Stimulated activated CD4-positive, alpha-beta T cell treated with anti-CD3 and anti-CD28 coated beads, Interleukin-4, amount 100 ng/mL, for 1 hour (primary cell): ENCODE results near the gene ZFP36.

ENCODE experiments used
- DNase-seq: peaks from one replicate; pipeline ENCODE4 v3.0.0-alpha.2; 2020

The ZFP36 gene

DNA sequence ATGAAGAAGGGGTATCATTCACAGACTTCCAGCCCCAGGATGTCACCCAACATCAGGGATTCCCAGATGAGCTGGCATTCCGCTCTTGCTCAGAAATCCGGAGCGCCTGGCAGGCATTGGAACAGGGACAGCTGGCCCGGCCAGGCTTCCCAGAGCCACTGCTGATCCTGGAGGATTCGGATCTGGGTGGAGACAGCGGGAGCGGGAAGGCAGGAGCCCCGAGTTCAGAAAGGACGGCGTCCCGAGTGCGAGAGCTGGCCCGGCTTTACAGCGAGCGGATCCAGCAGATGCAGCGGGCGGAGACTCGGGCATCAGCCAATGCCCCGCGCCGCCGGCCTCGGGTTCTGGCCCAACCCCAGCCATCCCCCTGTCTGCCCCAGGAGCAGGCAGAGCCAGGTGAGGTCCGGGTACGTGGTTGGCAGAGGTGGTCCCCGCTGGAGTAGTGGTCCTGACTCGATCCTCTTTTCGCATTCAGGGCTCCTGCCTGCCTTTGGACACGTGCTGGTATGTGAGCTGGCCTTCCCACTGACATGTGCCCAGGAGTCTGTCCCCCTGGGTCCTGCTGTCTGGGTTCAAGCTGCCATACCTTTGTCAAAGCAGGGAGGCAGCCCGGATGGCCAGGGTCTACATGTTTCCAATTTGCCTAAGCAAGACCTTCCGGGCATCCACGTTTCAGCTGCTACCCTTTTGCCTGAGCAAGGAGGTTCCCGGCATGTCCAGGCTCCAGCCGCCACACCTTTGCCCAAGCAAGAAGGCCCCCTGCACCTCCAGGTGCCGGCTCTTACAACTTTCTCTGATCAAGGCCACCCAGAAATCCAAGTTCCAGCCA lies 16.8 kb downstream of the ZFP36 start:
- DNase-seq, result no peak

DNA sequence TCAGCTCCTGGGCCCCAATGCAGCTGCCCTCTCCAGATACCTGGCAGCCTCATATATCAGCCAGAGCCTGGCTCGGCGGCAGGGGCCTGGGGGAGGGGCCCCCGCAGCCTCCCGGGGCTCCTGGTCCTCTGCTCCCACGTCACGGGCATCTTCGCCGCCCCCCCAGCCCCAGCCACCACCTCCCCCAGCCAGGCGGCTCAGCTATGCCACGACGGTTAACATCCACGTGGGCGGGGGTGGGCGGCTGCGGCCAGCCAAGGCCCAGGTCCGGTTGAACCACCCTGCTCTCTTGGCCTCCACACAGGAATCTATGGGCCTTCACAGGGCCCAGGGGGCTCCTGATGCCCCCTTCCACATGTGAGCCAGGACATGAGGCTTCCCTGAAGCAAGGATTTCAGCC lies 18.3 kb downstream of the ZFP36 start:
- no peak for DNase-seq

DNA sequence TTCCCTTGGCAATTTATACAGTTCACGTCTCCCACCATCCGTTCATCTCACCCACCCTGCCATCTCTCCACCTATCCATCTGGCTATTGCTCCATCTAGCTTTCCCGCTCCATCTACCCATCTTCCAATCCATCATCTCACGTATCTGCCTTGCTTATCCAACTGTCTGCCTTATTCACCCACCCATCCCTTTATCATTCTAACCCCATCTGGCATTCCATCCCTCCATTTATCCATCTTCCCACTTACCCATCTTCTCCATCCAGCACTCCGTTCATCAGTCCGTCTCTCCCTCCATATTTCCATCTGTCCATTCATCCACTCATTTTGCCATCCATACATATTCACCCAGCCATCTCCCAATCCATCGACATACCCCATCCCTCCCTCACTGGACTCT lies 19.1 kb downstream of the ZFP36 start:
- no peak for DNase-seq

- no peak for DNase-seq
Measured at GRCh38 chr19:39426170-39426569, 19.5 kb downstream of the ZFP36 start.

- no peak for DNase-seq
Measured at GRCh38 chr19:39427707-39428106, 21.1 kb downstream of the ZFP36 start.

GRCh38 chr19:39428283-39429112 lies 21.9 kb downstream of the ZFP36 start:
- no peak for DNase-seq

DNA sequence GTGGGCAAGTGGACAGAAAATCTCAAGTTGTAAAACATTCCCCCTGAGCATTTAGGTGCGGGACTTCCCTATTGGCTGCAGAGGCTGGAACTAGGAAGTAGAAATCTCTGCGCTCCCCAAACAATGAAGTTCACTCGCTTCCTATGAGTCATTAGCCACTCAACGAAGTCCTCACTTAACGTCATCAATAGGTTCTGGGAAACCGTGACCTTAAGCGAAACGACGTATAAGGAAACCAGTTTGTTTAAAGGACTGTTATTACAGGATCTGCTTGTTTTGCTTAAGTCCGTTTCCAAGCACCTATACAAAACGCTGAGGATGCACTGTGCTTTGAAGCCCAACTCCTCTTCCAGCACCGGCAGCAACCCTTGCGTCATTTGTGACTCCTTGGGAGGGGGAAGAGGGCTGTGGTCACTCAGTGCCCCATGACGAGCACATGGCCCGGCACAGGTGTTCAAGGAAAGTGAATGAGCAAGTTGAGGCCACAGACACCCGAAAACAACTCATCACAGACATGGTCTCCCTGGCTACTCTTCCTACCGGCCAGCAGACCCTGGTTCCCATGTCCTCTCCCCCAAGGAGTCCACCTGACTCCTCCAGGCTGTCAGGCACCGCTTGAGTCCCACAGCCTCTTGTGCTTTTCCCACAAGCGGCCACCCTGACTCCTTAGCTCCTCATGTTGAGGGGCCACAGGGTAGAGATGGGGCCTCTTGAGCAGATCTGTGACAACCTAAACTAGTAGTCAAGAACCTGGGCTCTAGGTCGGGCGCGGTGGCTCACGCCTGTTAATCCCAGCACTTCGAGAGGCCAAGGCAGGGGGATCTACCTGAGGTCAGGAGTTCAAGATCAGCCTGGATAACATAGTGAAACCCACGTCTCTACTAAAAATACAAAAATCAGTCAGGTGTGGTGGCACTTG lies 24.3 kb downstream of the ZFP36 start:
- peak; percentile 39 for DNase-seq

DNA sequence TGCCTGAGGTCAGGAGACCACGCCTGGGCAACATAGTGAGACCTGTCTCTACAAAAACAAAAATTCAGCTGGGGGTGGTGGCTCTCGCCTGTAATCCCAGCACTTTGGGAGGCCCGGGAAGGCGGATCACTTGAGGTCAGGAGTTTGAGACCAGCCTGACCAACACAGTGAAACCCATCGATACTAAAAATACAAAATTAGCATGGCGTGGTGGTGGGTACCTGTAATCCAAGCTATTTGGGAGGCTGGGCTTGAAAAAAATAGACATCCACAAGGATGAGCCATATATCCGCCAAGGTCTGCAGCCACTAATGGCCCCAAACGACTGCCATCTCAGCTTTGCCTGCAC lies 26.0 kb downstream of the ZFP36 start:
- no peak for DNase-seq

DNA sequence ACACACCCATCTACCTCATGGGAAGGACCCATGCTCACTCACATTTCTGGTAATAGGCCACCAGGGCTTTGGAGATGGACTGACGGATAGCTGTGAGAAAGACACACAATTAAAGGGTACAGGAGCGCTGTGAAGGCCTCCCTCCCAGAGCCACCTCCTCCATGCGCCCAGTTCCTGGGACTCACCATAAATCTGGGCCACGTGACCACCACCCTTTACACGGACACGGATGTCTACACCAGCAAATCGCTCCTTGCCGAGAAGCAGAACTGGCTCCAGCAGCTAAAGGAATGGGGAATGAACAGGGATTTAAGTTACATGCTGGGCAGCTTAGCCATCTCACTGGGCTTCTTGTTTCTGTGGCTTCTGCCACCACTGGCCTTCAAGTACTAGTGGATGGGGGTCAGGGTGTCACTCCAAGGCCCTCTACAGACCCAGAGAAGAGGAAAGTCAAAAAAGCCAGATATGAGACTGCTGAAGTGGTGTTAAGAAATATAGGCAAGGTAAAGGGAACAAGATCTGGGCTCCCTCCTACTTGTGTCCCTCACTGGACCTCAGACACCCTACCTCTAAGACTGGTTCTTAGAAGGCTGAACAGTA lies 26.9 kb downstream of the ZFP36 start:
- DNase-seq, result no peak

DNA sequence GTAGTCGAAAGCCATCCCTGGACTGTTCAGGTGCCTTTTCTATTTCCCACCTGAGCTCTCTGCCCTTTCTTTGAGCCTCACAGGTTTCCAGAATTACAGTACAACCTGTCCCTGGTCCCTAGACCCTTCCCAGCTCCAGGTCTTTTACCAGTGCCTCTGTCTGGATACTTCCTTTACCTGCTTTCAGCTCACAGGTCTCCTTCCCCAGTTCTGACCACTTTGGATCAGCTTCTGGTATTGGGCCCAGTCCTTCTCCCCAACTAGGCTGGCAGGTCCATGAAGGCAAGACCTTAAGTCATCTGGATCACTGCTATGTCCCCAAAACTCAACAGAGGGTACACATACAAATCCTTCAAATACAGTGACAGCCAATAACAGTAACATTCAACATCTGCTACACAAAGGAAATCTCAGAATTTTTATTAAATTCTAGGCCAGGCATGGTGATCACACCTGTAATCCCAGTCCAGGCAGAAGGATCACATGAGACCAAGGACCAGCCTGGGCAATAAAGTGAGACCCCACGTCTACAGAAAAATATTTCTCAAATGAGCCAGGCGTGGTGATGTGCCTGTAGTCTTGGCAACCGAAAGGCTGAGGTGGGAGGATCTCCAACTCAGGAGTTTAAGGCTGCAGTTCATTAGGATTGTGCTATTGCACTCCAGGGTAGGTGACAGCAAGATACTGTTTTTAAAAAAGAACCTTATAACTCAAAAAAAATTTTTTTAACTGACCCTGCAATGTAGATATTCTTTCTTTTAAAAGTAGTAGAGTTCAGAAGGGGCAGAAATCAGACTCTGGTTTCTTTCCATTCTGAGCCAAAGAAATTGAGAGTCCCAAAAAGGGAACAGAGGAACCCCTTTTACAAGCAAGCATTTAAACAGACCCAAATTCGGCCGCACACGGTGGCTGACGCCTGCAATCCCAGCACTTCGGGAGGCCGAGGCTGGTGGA lies 27.8 kb downstream of the ZFP36 start:
- DNase-seq, result no peak

DNA sequence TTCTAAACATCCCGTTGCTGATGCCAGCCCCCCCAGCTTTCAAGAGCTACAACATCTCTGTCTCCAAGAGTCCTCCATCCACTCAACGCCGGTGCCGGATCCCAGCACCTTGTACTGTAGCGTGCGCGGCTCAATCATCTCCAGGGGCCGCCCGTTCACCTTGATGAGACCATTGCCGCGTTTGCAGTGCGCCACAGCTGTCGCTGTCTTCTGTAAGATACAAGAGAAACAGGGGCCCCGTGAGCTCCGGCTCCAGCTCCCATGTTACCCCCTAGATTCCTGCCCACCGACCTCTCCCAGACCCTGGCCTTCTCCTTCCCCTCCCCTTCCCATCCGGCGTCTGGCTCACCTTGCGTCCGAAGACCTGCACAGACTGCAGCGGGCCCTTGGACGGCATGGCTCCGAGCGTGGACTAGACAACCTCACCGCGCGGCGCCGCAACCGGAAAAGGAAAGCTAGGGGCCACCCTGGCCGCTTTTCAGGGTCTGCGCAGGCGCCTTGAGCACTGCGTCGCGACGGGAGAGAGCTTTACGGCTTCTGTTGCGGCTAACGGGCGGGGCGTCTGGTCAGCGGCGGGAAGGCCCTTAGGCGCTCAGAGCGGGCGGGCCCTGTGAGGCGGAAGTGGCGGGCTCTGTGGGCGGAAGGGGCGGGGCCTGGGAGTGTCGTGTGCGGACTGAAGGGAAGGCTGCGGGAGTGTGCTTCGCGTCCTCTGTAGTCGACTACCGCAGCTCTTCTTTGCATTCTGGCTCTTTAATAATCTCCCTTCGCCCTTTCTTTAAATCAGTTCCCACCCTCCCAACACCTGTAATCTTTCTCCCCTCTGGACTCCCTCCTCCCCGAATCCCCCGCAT lies 29.1 kb downstream of the ZFP36 start, which contains the start of gene RPS16:
Gene RPS16, minus strand, starts transcription at position 451 of the 851 bp plus-strand sequence. Its CDS starts 54 bp downstream, at position 397.
- DNase-seq, result peak; percentile 100

- DNase-seq, result no peak
Measured at GRCh38 chr19:39436350-39436716, 29.7 kb downstream of the ZFP36 start.

DNA sequence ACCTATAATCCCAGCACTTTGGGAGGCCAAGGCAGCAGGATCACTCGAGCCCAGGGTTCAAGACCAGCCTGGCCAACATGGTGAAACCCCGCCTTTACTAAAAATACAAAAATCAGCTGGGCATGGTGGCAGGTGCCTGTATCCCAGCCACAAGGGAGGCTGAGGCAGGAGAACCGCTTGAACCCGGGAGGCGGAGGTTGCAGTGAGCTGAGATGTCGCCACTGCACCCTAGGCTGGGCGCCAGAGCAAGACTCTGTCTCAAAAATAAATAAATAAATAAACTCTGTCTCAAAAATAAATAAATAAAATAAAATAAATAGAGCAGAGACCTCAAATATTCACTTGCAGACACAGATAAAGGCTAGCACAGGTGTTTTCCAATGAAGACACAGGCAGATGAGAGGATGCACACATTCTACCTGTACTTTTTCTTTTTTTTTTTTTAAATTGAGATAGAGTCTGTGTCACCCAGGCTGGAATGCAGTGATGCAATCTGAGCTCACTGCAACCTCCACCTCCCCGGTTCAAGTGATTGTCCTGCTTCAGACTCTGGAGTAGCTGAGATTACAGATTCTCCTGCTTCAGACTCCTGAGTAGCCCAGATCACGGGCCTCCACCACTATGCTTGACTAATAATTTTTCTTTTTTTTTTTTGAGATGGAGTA lies 31.8 kb downstream of the ZFP36 start:
- DNase-seq, result no peak

DNA sequence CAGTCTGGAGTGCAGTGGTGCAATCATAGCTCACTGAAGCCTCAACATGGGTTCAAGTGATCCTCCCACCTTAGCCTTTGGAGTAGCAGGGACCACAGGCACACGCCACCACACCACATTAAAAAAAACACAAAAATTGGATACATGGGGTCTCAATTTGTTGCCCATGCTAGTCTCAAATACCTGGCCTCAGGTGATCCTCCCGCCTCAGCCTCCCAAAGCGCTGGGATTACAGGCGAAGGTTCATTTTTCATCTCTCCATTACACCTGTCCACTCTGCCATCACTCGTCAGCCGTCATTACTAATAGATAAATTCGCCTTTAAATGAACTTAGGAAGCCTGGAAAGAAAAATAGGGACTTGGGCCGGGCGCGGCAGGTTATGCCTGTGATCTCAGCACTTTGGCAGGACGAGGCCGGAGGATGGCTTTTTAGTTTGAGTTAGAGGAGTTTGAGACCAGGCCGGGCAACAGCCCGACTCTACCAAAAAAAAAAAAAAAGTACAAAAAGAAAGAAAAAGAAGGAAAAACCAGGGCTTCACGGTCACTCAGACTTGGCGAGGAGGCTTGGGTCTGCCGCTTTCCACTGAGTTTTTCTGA lies 38.0 kb downstream of the ZFP36 start:
- DNase-seq, result no peak

DNA sequence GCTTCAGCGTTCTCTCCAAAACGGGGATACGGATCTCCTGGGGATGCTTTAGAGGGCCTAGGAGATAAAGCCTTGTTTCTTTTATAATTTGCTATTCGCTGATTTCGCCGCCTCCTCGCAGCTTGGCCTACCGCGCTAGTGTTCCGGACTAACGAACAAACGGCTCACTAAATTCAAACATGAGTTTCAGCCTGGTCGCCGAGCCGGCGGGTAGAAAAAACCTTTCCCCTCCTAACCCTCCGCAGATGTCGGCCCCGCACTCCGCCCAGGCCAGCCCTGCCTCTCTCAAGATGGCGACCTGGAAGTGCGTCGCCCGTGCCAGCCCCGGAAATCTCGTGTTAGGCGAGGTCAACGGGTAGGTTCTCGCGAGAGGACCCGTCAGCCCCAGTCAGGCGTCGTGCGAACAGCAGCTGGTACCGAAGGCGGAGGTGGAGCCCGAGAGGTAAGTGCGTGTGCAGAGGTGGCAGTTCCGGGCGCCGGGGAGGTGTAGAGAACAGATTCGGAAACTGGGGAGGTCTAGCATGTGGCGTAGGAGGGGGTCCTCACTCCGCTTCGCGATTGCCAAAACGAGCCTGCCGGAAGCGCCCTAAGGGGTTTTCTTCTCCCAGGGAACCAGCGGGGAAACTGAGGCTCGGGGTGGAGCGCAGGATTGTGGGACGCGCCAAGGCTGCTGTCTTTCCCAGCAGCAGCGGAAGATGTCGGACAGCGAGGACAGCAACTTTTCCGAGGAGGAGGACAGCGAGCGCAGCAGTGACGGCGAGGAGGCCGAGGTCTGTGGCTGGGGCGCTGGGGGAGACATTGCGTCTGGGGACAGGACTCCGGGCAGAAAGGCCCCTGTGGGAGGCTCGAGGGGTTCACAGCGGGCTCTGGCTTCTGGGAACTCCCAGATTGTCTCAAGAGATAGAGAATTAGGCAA lies 38.8 kb downstream of the ZFP36 start, which contains the start of gene SUPT5H:
Gene SUPT5H, plus strand, starts transcription at position 387 of the 916 bp plus-strand sequence. Its CDS starts 309 bp downstream, at position 696.
- DNase-seq, result peak; percentile 96

GRCh38 chr19:39446365-39447084 lies 39.9 kb downstream of the ZFP36 start:
- DNase-seq, result no peak

DNA sequence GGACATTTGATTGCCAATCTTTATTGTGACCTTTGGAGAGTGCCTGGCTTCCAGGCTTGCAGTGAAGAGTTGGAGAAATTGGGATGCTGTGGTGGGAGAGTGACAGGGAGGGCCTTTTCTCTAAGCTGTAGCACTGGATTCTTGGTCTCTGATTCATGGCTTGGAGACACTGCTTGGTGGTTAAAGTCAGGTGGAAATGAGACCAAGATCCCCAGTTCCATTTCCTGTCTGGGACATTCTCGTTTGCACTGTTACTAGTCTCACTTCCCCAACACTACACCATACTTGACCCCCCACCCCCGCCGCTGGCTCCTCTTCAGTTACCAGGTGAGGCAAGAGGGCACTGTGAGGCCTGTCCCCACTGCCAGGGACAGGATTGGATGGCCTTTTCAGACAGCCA lies 41.6 kb downstream of the ZFP36 start:
- no peak for DNase-seq
